HepG2 (cell line): ENCODE measurements around the gene SLC22A23. TPM values are rescaled to one million over a fixed set of nuclear protein-coding genes. Genes with fewer than 3 reads are reported as not detected.
A peak's percentile ranks its signal among the peaks of the same experiment; 100 is the strongest.

ENCODE experiments used
- ATAD3A ChIP-seq: sonication (generic); formaldehyde crosslinking; IDR thresholded peaks from 2 replicates; pipeline ENCODE4 v1.4.0; 2020; ENCODE audit warnings: missing genetic modification reagents
- ATF7 ChIP-seq, 2 experiments: fragments of 450-650 bp in 1 of 2; sonication (generic) in 1 of 2; formaldehyde crosslinking in 1 of 2; IDR thresholded peaks; 2 replicates each; pipeline versions ENCODE4 v1.4.0 to v1.6.1; 2016 to 2020; ENCODE audit warnings: antibody characterized with exemption in 1 of 2, mild to moderate bottlenecking in 1 of 2, missing genetic modification reagents in 1 of 2
- GPBP1L1 ChIP-seq: sonication (generic); formaldehyde crosslinking; IDR thresholded peaks from 2 replicates; pipeline ENCODE4 v1.5.0; 2020; ENCODE audit warnings: mild to moderate bottlenecking, missing genetic modification reagents
- MXI1 ChIP-seq: IDR thresholded peaks from 3 replicates; pipeline ENCODE4 v1.6.1; 2012; ENCODE audit warnings: low read depth, low read length, inconsistent platforms, borderline replicate concordance
- PHF5A ChIP-seq: IDR thresholded peaks from one replicate; pipeline ENCODE4 v1.6.1; 2018; ENCODE audit warnings: low read depth, missing genetic modification reagents; ENCODE audit not compliant: unreplicated experiment
- SALL2 ChIP-seq: sonication (generic); formaldehyde crosslinking; IDR thresholded peaks from 2 replicates; pipeline ENCODE4 v1.8.1; 2023; ENCODE audit warnings: mild to moderate bottlenecking, missing genetic modification reagents, inconsistent platforms
- TOPORS ChIP-seq: sonication (generic); formaldehyde crosslinking; IDR thresholded peaks from 2 replicates; pipeline ENCODE4 v1.8.0; 2023; ENCODE audit warnings: mild to moderate bottlenecking, missing genetic modification reagents
- ZBTB38 ChIP-seq: sonication (generic); formaldehyde crosslinking; IDR thresholded peaks from 2 replicates; pipeline ENCODE4 v1.5.1; 2020; ENCODE audit warnings: mild to moderate bottlenecking, missing genetic modification reagents
- ZKSCAN8 ChIP-seq: IDR thresholded peaks from 2 replicates; pipeline ENCODE4 v1.6.1; 2016; ENCODE audit warnings: borderline replicate concordance, missing genetic modification reagents, missing compliant biosample characterization
- ZNF143 ChIP-seq: sonication (generic); formaldehyde crosslinking; IDR thresholded peaks from 2 replicates; pipeline ENCODE4 v1.4.0; 2020; ENCODE audit warnings: missing genetic modification reagents
- ZNF20 ChIP-seq: sonication (generic); formaldehyde crosslinking; IDR thresholded peaks from 2 replicates; pipeline ENCODE4 v1.4.0; 2020; ENCODE audit warnings: mild to moderate bottlenecking, moderate library complexity, missing genetic modification reagents
- ZNF280D ChIP-seq: sonication (generic); formaldehyde crosslinking; IDR thresholded peaks from 2 replicates; pipeline ENCODE4 v1.5.1; 2020; ENCODE audit warnings: mild to moderate bottlenecking, missing genetic modification reagents
- ZNF326 ChIP-seq: sonication (generic); formaldehyde crosslinking; IDR thresholded peaks from 2 replicates; pipeline ENCODE4 v1.4.0; 2020; ENCODE audit warnings: missing genetic modification reagents, borderline replicate concordance
- ZNF501 ChIP-seq: sonication (generic); formaldehyde crosslinking; IDR thresholded peaks from 2 replicates; pipeline ENCODE4 v1.5.1; 2020; ENCODE audit warnings: mild to moderate bottlenecking, moderate library complexity, missing genetic modification reagents
- ZNF558 ChIP-seq: sonication (generic); formaldehyde crosslinking; IDR thresholded peaks from 2 replicates; pipeline ENCODE4 v1.9.0; 2022; ENCODE audit warnings: mild to moderate bottlenecking, missing genetic modification reagents, borderline replicate concordance
- ZNF713 ChIP-seq: sonication (generic); formaldehyde crosslinking; IDR thresholded peaks from 2 replicates; pipeline ENCODE4 v1.4.0; 2020; ENCODE audit warnings: mild to moderate bottlenecking, missing genetic modification reagents
- ZNF749 ChIP-seq: sonication (generic); formaldehyde crosslinking; IDR thresholded peaks from 2 replicates; pipeline ENCODE4 v1.8.0; 2022; ENCODE audit warnings: mild to moderate bottlenecking, missing genetic modification reagents, moderate library complexity, borderline replicate concordance
- ZNF780A ChIP-seq: sonication (generic); formaldehyde crosslinking; IDR thresholded peaks from 2 replicates; pipeline ENCODE4 v1.8.0; 2022; ENCODE audit warnings: mild to moderate bottlenecking, missing genetic modification reagents, moderate library complexity
- polyA plus RNA-seq, 8 experiments: library from polyadenylated mRNA; depleted of rRNA in 3 of 8; stranded (reverse) in 7 of 8; unstranded in 1 of 8; fragments of >200 nt; fragmentation: Illumina TruSeq in 4 of 8; extraction: Trizol in 4 of 8; gene quantifications; 2 replicates each; pipeline versions ENCODE4 v1.2.1 to v1.2.3, GENCODE V29; 2011 to 2016; ENCODE audit warnings: low read depth in 4 of 8, missing spikeins in 1 of 8, mixed read lengths in 1 of 8; ENCODE audit not compliant: insufficient read depth in 1 of 8
- total RNA-seq, 5 experiments: library from RNA; depleted of rRNA; stranded (reverse); fragments of >200 nt; fragmentation: Illumina TruSeq; extraction: Trizol; gene quantifications; 2 replicates each; pipeline ENCODE4 v1.2.3, GENCODE V29; 2016; ENCODE audit warnings: low read depth in 1 of 5

The SLC22A23 gene
- total and polyA plus RNA-seq, 2 of the 13 experiments (the other 11 are each of a cell fraction or from before 2014, with no cell fraction given) = 11.8 to 17.5 TPM

- TF ChIP-seq ZNF326 (CRISPR knock-in tag) (no peak), ZNF280D (CRISPR knock-in tag) (no peak; the same call in 1 of the 2 replicates), ZNF501 (CRISPR knock-in tag) (peak; percentile 27; the same call in 1 of the 2 replicates), TOPORS (no peak), ZNF558 (CRISPR knock-in tag) (no peak), SALL2 (peak; percentile 81; the same call in 1 of the 2 replicates), PHF5A (CRISPR knock-in tag) (no peak), ZKSCAN8 (CRISPR knock-in tag) (no peak), ZNF713 (CRISPR knock-in tag) (no peak), ZNF143 (CRISPR knock-in tag) (peak; percentile 52; the same call in 1 of the 2 replicates), ZNF749 (CRISPR knock-in tag) (no peak), MXI1 (no peak), ZBTB38 (CRISPR knock-in tag) (no peak), ZNF20 (no peak), ATAD3A (no peak), GPBP1L1 (CRISPR knock-in tag) (no peak), ZNF780A (no peak), ATF7 (IDR thresholded peaks at IDR 0.05) (no peak), ATF7 (CRISPR knock-in tag; IDR thresholded peaks at IDR 0.05) (no peak)
Measured at GRCh38 chr6:3247255-3248146, 209.3 kb downstream of the SLC22A23 start (continued).
